HCT116 (cell line): ENCODE results near the gene FKBP1A.

Source experiments
- ELF1 ChIP-seq: IDR thresholded peaks from 2 replicates; pipeline ENCODE4 v1.6.1; 2012; ENCODE audit warnings: low read depth, borderline replicate concordance
- EZH2phosphoT487 ChIP-seq: fragments of 200-600 bp; IDR thresholded peaks from 2 replicates; pipeline ENCODE4 v1.6.1; 2018; ENCODE audit warnings: antibody characterized with exemption, borderline replicate concordance
- POLR2A ChIP-seq: IDR thresholded peaks from 2 replicates; pipeline ENCODE4 v1.7.0; 2011; ENCODE audit warnings: borderline replicate concordance; ENCODE audit not compliant: insufficient read depth, insufficient read length; ENCODE audit errors: extremely low read depth
- POLR2AphosphoS5 ChIP-seq: IDR thresholded peaks from 2 replicates; pipeline ENCODE4 v1.6.1; 2011; ENCODE audit warnings: mild to moderate bottlenecking, low read depth, low read length, moderate library complexity
- TF ChIP-seq, protein P1 (sequence below), 3 experiments: fragments of 200-600 bp in 1 of 3; sonication (generic) in 1 of 3; IDR thresholded peaks in 2 of 3; conservative IDR thresholded peaks in 1 of 3; 2 replicates each; pipeline ENCODE4 v1.5.1; 2012 to 2017; ENCODE audit warnings: low read depth in 2 of 3, low read length in 2 of 3, antibody characterized with exemption in 1 of 3, borderline replicate concordance in 1 of 3, control low read depth in 1 of 3, mild to moderate bottlenecking in 1 of 3, mixed read lengths in 1 of 3, mixed run types in 1 of 3, moderate library complexity in 1 of 3; ENCODE audit not compliant: insufficient read depth in 1 of 3
- TF ChIP-seq, protein P2 (sequence below): IDR thresholded peaks from 2 replicates; pipeline ENCODE4 v1.6.1; 2012

DNA sequence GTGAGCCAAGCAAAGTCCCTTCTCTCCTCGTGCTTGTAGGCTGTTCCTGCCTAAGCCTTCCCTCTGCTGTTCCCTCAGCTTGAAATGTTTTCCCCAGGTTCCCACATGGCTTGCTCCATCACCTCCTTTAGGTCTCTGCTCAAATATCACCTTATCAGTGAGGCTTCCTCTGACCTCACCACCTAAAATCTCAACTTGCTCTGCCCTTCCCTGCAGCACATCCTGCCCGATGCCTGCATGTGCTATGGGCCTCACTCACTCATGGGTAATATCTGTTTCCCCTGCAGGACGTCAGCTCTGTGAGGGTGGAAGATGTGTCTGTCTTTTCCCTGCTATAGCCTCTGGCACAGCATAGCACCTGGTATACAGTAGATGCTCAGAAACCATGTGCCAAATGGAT is 29.9 kb upstream of the FKBP1A start:
- TF ChIP-seq POLR2AphosphoS5 = no peak
- no peak for TF ChIP-seq EZH2phosphoT487
- TF ChIP-seq, protein P1, sequence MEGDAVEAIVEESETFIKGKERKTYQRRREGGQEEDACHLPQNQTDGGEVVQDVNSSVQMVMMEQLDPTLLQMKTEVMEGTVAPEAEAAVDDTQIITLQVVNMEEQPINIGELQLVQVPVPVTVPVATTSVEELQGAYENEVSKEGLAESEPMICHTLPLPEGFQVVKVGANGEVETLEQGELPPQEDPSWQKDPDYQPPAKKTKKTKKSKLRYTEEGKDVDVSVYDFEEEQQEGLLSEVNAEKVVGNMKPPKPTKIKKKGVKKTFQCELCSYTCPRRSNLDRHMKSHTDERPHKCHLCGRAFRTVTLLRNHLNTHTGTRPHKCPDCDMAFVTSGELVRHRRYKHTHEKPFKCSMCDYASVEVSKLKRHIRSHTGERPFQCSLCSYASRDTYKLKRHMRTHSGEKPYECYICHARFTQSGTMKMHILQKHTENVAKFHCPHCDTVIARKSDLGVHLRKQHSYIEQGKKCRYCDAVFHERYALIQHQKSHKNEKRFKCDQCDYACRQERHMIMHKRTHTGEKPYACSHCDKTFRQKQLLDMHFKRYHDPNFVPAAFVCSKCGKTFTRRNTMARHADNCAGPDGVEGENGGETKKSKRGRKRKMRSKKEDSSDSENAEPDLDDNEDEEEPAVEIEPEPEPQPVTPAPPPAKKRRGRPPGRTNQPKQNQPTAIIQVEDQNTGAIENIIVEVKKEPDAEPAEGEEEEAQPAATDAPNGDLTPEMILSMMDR (IDR thresholded peaks at IDR 0.05 in 2 of 3, conservative IDR thresholded peaks at IDR 0.05 in 1 of 3; ENCODE audit: borderline replicate concordance in 1 of 3, insufficient read depth in 1 of 3, low read depth in 2 of 3, low read length in 2 of 3) = no peak
- TF ChIP-seq POLR2A = no peak
- no peak for TF ChIP-seq ELF1
- TF ChIP-seq, protein P2, sequence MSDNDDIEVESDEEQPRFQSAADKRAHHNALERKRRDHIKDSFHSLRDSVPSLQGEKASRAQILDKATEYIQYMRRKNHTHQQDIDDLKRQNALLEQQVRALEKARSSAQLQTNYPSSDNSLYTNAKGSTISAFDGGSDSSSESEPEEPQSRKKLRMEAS = no peak
